Ovary (tissue), 9 donors: ENCODE measurements around the gene TSSC4. TPM values are rescaled to one million over a fixed set of nuclear protein-coding genes. Genes with fewer than 3 reads are reported as not detected.
A peak's percentile ranks its signal among the peaks of the same experiment; 100 is the strongest.

Source experiments
- DNase-seq, 5 donors: peaks; one replicate each; pipeline ENCODE4 v3.0.0-alpha.2; 2019 to 2020
- H3K27ac ChIP-seq, 2 donors: fragments of 200-600 bp; one replicate each; pipeline versions ENCODE4 v1.5.1 to v1.8.0; 2019 to 2022
- H3K27me3 ChIP-seq: fragments of 200-600 bp; one replicate; pipeline ENCODE4 v1.8.0; 2022
- H3K36me3 ChIP-seq: fragments of 200-600 bp; sonication (generic); one replicate; pipeline ENCODE4 v1.5.1; 2019
- H3K4me1 ChIP-seq: one replicate; pipeline ENCODE4 v1.8.1; 2013; ENCODE audit warnings: mild to moderate bottlenecking, moderate library complexity; ENCODE audit not compliant: insufficient read depth
- H3K4me3 ChIP-seq: fragments of 200-600 bp; sonication (generic); one replicate; pipeline ENCODE4 v1.5.1; 2017
- H3K9me3 ChIP-seq, 2 donors: fragments of 200-600 bp in 1 of 2; sonication (generic) in 1 of 2; one replicate each; pipeline versions ENCODE4 v1.5.1 to v1.8.1; 2013 to 2019; ENCODE audit warnings: mild to moderate bottlenecking in 1 of 2, moderate library complexity in 1 of 2
- CTCF ChIP-seq, 3 donors: fragments of 450-650 bp in 2 of 3; fragments of 200-600 bp in 1 of 3; IDR thresholded peaks; one replicate each; pipeline versions ENCODE4 v1.5.1 to v1.8.0; 2016 to 2022; ENCODE audit warnings: antibody characterized with exemption in 3 of 3, mild to moderate bottlenecking in 1 of 3
- EP300 ChIP-seq: sonication (generic); formaldehyde crosslinking; IDR thresholded peaks from one replicate; pipeline ENCODE4 v1.6.1; 2017; ENCODE audit warnings: antibody characterized with exemption
- POLR2A ChIP-seq: fragments of 450-650 bp; IDR thresholded peaks from one replicate; pipeline ENCODE4 v1.6.1; 2017; ENCODE audit warnings: antibody characterized with exemption, mild to moderate bottlenecking, moderate library complexity
- WGBS, 3 donors: extraction: QIAGEN DNeasy Blood & Tissue Kit in 1 of 3; methylation state at CpG; one replicate each; pipeline versions ENCODE4 v1.1.5 to v1.1.7; 2013 to 2017; 5-methylcytosine and 5-hydroxymethylcytosine counted together
- intact Hi-C, 4 donors: fragments of 100-400 bp; cut with DNase I; formaldehyde crosslinking; loops; one replicate each; pipeline versions ENCODE4 v1.11.0 to v1.15.1; 2022 to 2023
- polyA plus RNA-seq, 2 donors: library from polyadenylated mRNA; stranded (reverse); fragments of 200-250 nt in 1 of 2; fragments of 350-450 nt in 1 of 2; fragmentation: Illumina TruSeq in 1 of 2; extraction: RNeasy Lipid Tissue Mini Kit (QIAGEN cat#74804) in 1 of 2; gene quantifications; one replicate each; pipeline ENCODE4 v1.2.3, GENCODE V29; 2013 to 2014
- total RNA-seq, 7 donors: library from RNA; depleted of rRNA in 2 of 7; stranded (reverse); fragments of >200 nt in 2 of 7; fragmentation: NEBNext Ultra II Directional in 3 of 7; extraction: Animal tissue kit (Norgen Biotek cat#: 25700) in 3 of 7; gene quantifications; one replicate each; pipeline versions ENCODE4 v1.1.0 to v1.2.4, GENCODE V29; 2016 to 2023
- donor health status: DM: no; HTN: no; CAD: no; lungs with moderate emphysema.
- donor health status: DM: no; HTN: no; CAD: no.
- donor health status: Bipolar disorder and iron deficiency.
- donor health status: DM: yes; HTN: yes; CAD: no.
- donor health status: DM: no; HTN: no; CAD: no.
- donor health status: DM: yes; HTN: yes; CAD: no.

The TSSC4 gene
- total and polyA plus RNA-seq, 9 donors = 1.3 to 73.4 (median 41.7) TPM

- no peak for TF ChIP-seq EP300
- TF ChIP-seq CTCF (IDR thresholded peaks at IDR 0.05) = no peak
- TF ChIP-seq POLR2A = no peak
- H3K4me1 ChIP-seq = peaks cover 4% of the 10 kb centered on the region
- no peaks in the 10 kb centered on the region for H3K9me3 ChIP-seq
- no peaks in the 10 kb centered on the region for H3K27me3 ChIP-seq
- peak overlapping the region; percentile 58 to 98 for H3K27ac ChIP-seq
- intact Hi-C loops = loop anchor here in 2 of 4 donors (10.0 kb wide), 2 partner anchors 495 to 1865 kb away; partner anchors contain the start of genes HRAS (in 1 of the 2) and LRRC56 (in 1 of the 2)
- H3K4me3 ChIP-seq = peak overlapping the region; percentile 69
- peak in 1 of 5 donors; percentile 42 for DNase-seq
- no peaks in the 10 kb centered on the region for H3K36me3 ChIP-seq
- WGBS, 3 donors = 6 to 10% (median 8%) methylated on average over 14 to 23 of the region's 23 CpGs
Observed at GRCh38 chr11:2399488-2400068, 972 bp upstream of the TSSC4 start.

- Histone ChIP-seq H3K4me3 (peak overlapping the region; percentile 85), H3K4me1 (peaks cover 4% of the 10 kb centered on the region), H3K9me3 (no peaks in the 10 kb centered on the region), H3K27me3 (no peaks in the 10 kb centered on the region), H3K27ac (peak overlapping the region; percentile 80 to 87), H3K36me3 (no peaks in the 10 kb centered on the region)
- intact Hi-C loops = loop anchor here in 1 of 4 donors (10.0 kb wide), 1 partner anchor 494 kb away; no protein-coding TSS in a partner anchor
- peak in 1 of 5 donors; percentile 63 for DNase-seq
- WGBS, 3 donors = 0 to 1% (median 1%) methylated on average over 55 of the region's 55 CpGs
- TF ChIP-seq POLR2A (peak; percentile 53), EP300 (no peak)
Observed at GRCh38 chr11:2400762-2401435, 349 bp downstream of the TSSC4 start.

GRCh38 chr11:2401436-2401984 is 960 bp downstream of the TSSC4 start:
- H3K36me3 ChIP-seq = no peaks in the 10 kb centered on the region
- no peaks in the 10 kb centered on the region for H3K27me3 ChIP-seq
- TF ChIP-seq EP300 = no peak
- TF ChIP-seq POLR2A = no peak
- no peak for TF ChIP-seq CTCF (IDR thresholded peaks at IDR 0.05)
- intact Hi-C loops = loop anchor here in 1 of 4 donors (10.0 kb wide), 1 partner anchor 493 kb away; no protein-coding TSS in a partner anchor
- peak overlapping the region; percentile 85 for H3K4me3 ChIP-seq
- DNase-seq = peak in 1 of 5 donors; percentile 34
- peaks cover 4% of the 10 kb centered on the region for H3K4me1 ChIP-seq
- peak overlapping the region in 1 of 2 donors; percentile 87 for H3K27ac ChIP-seq
- 25 to 38% (median 26%) methylated on average over 12 of the region's 12 CpGs for WGBS, 3 donors
- H3K9me3 ChIP-seq = no peaks in the 10 kb centered on the region

GRCh38 chr11:2402106-2402505 is 1.6 kb downstream of the TSSC4 start:
- 79 to 83% (median 82%) methylated on average over 11 to 13 of the region's 13 CpGs for WGBS, 3 donors
- H3K9me3 ChIP-seq = no peaks in the 10 kb centered on the region
- intact Hi-C loops = loop anchor here in 1 of 4 donors (10.0 kb wide), 1 partner anchor 493 kb away; no protein-coding TSS in a partner anchor
- H3K4me1 ChIP-seq = peaks cover 4% of the 10 kb centered on the region
- peak in 2 of 5 donors; percentile 48 for DNase-seq
- no peak overlapping the region for H3K27ac ChIP-seq
- H3K4me3 ChIP-seq = no peak overlapping the region
- no peaks in the 10 kb centered on the region for H3K27me3 ChIP-seq
- no peak for TF ChIP-seq CTCF (IDR thresholded peaks at IDR 0.05)
- H3K36me3 ChIP-seq = no peaks in the 10 kb centered on the region
